Hepatocyte (in vitro differentiated cells): Measurements from ENCODE around the gene C16orf54.

Experiments used
- CTCF ChIP-seq: fragments of 200-600 bp; sonication (generic); IDR thresholded peaks from 2 replicates; pipeline ENCODE4 v1.5.1; 2016; ENCODE audit warnings: antibody characterized with exemption, mild to moderate bottlenecking; ENCODE audit not compliant: poor library complexity
- EZH2 ChIP-seq: fragments of 200-600 bp; sonication (generic); IDR thresholded peaks from 2 replicates; pipeline ENCODE4 v1.6.1; 2016; ENCODE audit warnings: antibody characterized with exemption, mild to moderate bottlenecking, borderline replicate concordance
- EZH2phosphoT487 ChIP-seq: fragments of 200-600 bp; sonication (generic); IDR thresholded peaks from one replicate; pipeline ENCODE4 v1.6.1; 2018; ENCODE audit warnings: antibody characterized with exemption, mild to moderate bottlenecking, low read depth, moderate library complexity; ENCODE audit not compliant: unreplicated experiment, severe bottlenecking

GRCh38 chr16:29736764-29737163 is 9.0 kb downstream of the C16orf54 start:
- TF ChIP-seq CTCF (no peak), EZH2 (no peak), EZH2phosphoT487 (no peak)
